Ishikawa (cell line): ENCODE results near the gene OR51B5.

Experiments
- CEBPB ChIP-seq: IDR thresholded peaks from 2 replicates; pipeline ENCODE4 v1.6.1; 2012
- CREB1 ChIP-seq: IDR thresholded peaks from 2 replicates; pipeline ENCODE4 v1.6.1; 2012; ENCODE audit warnings: low read depth
- EGR1 ChIP-seq: IDR thresholded peaks from 2 replicates; pipeline ENCODE4 v1.6.1; 2012
- EP300 ChIP-seq: IDR thresholded peaks from 2 replicates; pipeline ENCODE4 v1.6.1; 2012; ENCODE audit warnings: borderline replicate concordance
- FOXM1 ChIP-seq: IDR thresholded peaks from 2 replicates; pipeline ENCODE4 v1.6.1; 2012; ENCODE audit warnings: low read depth, borderline replicate concordance
- NFIC ChIP-seq: IDR thresholded peaks from 2 replicates; pipeline ENCODE4 v1.6.1; 2012
- RAD21 ChIP-seq: IDR thresholded peaks from 2 replicates; pipeline ENCODE4 v1.6.1; 2012; ENCODE audit warnings: low read depth
- REST ChIP-seq: IDR thresholded peaks from 2 replicates; pipeline ENCODE4 v1.6.1; 2012; ENCODE audit warnings: low read depth, mild to moderate bottlenecking
- TAF1 ChIP-seq: IDR thresholded peaks from 2 replicates; pipeline ENCODE4 v1.6.1; 2012; ENCODE audit warnings: low read depth, mild to moderate bottlenecking
- TCF12 ChIP-seq: IDR thresholded peaks from 2 replicates; pipeline ENCODE4 v1.6.1; 2012; ENCODE audit warnings: low read depth
- TEAD4 ChIP-seq: IDR thresholded peaks from 2 replicates; pipeline ENCODE4 v1.6.1; 2012
- USF1 ChIP-seq: IDR thresholded peaks from 2 replicates; pipeline ENCODE4 v1.6.1; 2012
- YY1 ChIP-seq: IDR thresholded peaks from 2 replicates; pipeline ENCODE4 v1.6.1; 2012; ENCODE audit warnings: low read depth
- ZBTB7A ChIP-seq: IDR thresholded peaks from 2 replicates; pipeline ENCODE4 v1.6.1; 2012; ENCODE audit warnings: low read depth
- TF ChIP-seq, protein P1 (sequence below): IDR thresholded peaks from 2 replicates; pipeline ENCODE4 v1.6.1; 2012

Gene OR51B5

GRCh38 chr11:5380740-5381342, 37.5 kb upstream of the OR51B5 start:
- peak; percentile 83 for TF ChIP-seq RAD21
- no peak for TF ChIP-seq ZBTB7A

- TF ChIP-seq YY1 (no peak), TEAD4 (no peak), RAD21 (no peak), USF1 (no peak), EP300 (no peak), CREB1 (no peak), EGR1 (no peak), REST (no peak)
- TF ChIP-seq, protein P1, sequence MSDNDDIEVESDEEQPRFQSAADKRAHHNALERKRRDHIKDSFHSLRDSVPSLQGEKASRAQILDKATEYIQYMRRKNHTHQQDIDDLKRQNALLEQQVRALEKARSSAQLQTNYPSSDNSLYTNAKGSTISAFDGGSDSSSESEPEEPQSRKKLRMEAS, result no peak
Measured at GRCh38 chr11:5369789-5370188, 26.5 kb upstream of the OR51B5 start.

- no peak for TF ChIP-seq CREB1
- TF ChIP-seq NFIC, result no peak
- no peak for TF ChIP-seq TCF12
- no peak for TF ChIP-seq CEBPB
- no peak for TF ChIP-seq USF1
Measured at GRCh38 chr11:5368502-5369043, 25.2 kb upstream of the OR51B5 start.

DNA sequence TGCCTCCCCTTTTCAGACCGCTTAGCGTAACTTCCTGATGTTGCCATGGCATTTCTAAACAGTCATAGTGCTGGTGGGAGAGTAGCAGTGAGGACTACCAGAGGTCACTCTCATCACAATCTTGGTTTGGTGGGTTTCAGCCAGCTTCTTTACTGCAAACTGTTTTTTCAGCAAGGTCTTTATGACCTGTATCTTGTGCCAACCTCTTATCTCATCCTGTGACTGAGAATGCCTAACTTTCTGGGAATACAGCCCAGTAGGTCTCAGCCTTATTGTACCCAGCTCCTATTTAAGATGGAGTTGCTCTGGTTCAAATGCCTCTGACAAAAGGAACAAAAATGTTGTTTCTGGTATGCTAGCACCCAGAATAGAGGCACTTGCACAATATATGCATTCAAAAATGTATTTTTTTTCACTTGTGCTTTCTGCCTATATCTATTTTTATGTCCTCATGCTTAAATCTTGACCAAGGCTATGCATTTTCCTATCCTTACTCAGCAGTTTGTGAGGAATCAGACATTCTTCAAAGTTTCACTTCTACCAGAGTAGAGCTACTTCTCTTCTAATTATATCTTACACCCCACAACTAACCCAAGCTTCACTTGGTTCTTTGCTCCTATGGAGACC, 24.2 kb upstream of the OR51B5 start:
- no peak for TF ChIP-seq EGR1
- TF ChIP-seq FOXM1, result no peak
- TF ChIP-seq ZBTB7A, result no peak
- no peak for TF ChIP-seq USF1
- TF ChIP-seq TEAD4, result no peak
- TF ChIP-seq RAD21, result no peak
- no peak for TF ChIP-seq CREB1
- no peak for TF ChIP-seq NFIC
- TF ChIP-seq TAF1, result no peak
- TF ChIP-seq REST, result no peak
- no peak for TF ChIP-seq TCF12
- TF ChIP-seq CEBPB, result no peak
- TF ChIP-seq, protein P1, result no peak
- no peak for TF ChIP-seq EP300
- TF ChIP-seq YY1, result no peak

DNA sequence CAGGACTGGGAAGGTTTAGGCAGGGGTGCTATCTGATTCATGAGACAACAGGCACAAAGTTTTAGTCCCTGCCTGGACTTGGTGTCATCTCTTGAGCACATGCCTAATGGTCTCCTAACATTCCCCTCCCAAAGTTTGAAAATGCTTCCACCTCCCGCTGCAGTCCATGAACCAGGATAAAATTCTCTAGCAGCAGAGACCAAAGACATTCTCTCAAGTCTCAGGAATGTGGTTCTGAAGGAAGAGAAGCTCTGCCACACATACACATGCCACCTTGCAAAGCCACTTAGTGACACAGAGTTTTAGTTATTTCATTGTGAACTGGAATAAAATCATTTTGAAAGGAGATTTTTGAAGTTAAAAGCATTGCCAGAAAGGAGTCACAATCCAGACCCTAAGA, 23.5 kb upstream of the OR51B5 start:
- TF ChIP-seq CREB1 (no peak), CEBPB (no peak), FOXM1 (no peak), RAD21 (no peak), TCF12 (no peak)

GRCh38 chr11:5364214-5364613, 20.9 kb upstream of the OR51B5 start:
- TF ChIP-seq TCF12 (no peak), TEAD4 (no peak), ZBTB7A (no peak), NFIC (no peak), CREB1 (no peak), EP300 (no peak), YY1 (no peak), USF1 (no peak), EGR1 (no peak), FOXM1 (no peak), CEBPB (no peak), REST (no peak), RAD21 (no peak), TAF1 (no peak)
- TF ChIP-seq, protein P1, result no peak
